Glutamatergic neuron (in vitro differentiated cells): Measurements from ENCODE around the gene SPATA25. TPM values are rescaled to one million over a fixed set of nuclear protein-coding genes. Genes with fewer than 3 reads are reported as not detected.

ENCODE experiments used
- DNase-seq: peaks from one replicate; pipeline ENCODE4 v3.0.0; 2022
- H3K27ac Mint-ChIP-seq: one replicate; pipeline ENCODE4 v1.8.0; 2020; ENCODE audit warnings: mild to moderate bottlenecking, mixed read lengths, inconsistent platforms; ENCODE audit not compliant: unreplicated experiment
- H3K27me3 Mint-ChIP-seq: one replicate; pipeline ENCODE4 v1.8.0; 2020; ENCODE audit warnings: mild to moderate bottlenecking, moderate library complexity, mixed read lengths, inconsistent platforms; ENCODE audit not compliant: unreplicated experiment
- H3K36me3 Mint-ChIP-seq: one replicate; pipeline ENCODE4 v1.8.0; 2020; ENCODE audit warnings: mild to moderate bottlenecking, mixed read lengths, inconsistent platforms; ENCODE audit not compliant: unreplicated experiment
- H3K4me1 Mint-ChIP-seq: one replicate; pipeline ENCODE4 v1.8.0; 2020; ENCODE audit warnings: mild to moderate bottlenecking, low read depth, mixed read lengths, inconsistent platforms; ENCODE audit not compliant: unreplicated experiment
- H3K4me3 Mint-ChIP-seq: one replicate; pipeline ENCODE4 v1.8.0; 2020; ENCODE audit warnings: mild to moderate bottlenecking, mixed read lengths, inconsistent platforms; ENCODE audit not compliant: unreplicated experiment
- H3K9me3 Mint-ChIP-seq: one replicate; pipeline ENCODE4 v1.8.0; 2020; ENCODE audit warnings: mild to moderate bottlenecking, moderate library complexity, mixed read lengths, inconsistent platforms; ENCODE audit not compliant: unreplicated experiment
- CTCF ChIP-seq: fragments of 200-600 bp; sonication (generic); IDR thresholded peaks from one replicate; pipeline ENCODE4 v1.5.0; 2021; ENCODE audit not compliant: partially characterized antibody, unreplicated experiment
- total RNA-seq: library from RNA; stranded (reverse); fragmentation: NEBNext Ultra II Directional; extraction: Animal tissue kit (Norgen Biotek cat#: 25700); gene quantifications from one replicate; pipeline ENCODE4 v1.2.1, GENCODE V29; 2021; ENCODE audit not compliant: unreplicated experiment

Gene SPATA25
- total RNA-seq, 1 donor from 2014 or later, result 1.2 TPM

- no peaks in the 10 kb centered on the region for H3K4me1 Mint-ChIP-seq
- TF ChIP-seq CTCF, result no peak
- H3K4me3 Mint-ChIP-seq, result no peak overlapping the region
- H3K27me3 Mint-ChIP-seq, result no peaks in the 10 kb centered on the region
- peaks cover 3% of the 10 kb centered on the region for H3K36me3 Mint-ChIP-seq
- H3K9me3 Mint-ChIP-seq, result no peaks in the 10 kb centered on the region
- no peak overlapping the region for H3K27ac Mint-ChIP-seq
- DNase-seq, result no peak
These were observed 19.6 kb downstream of the SPATA25 start for GRCh38 chr20:45867819-45868176.

- H3K4me1 Mint-ChIP-seq, result no peaks in the 10 kb centered on the region
- H3K4me3 Mint-ChIP-seq, result no peak overlapping the region
- no peak overlapping the region for H3K27ac Mint-ChIP-seq
- H3K27me3 Mint-ChIP-seq, result no peaks in the 10 kb centered on the region
- no peaks in the 10 kb centered on the region for H3K9me3 Mint-ChIP-seq
- H3K36me3 Mint-ChIP-seq, result peaks cover 2% of the 10 kb centered on the region
- no peak for DNase-seq
- no peak for TF ChIP-seq CTCF
These were observed 20.1 kb downstream of the SPATA25 start for GRCh38 chr20:45867136-45867818.

GRCh38 chr20:45866454-45866853, 21.0 kb downstream of the SPATA25 start:
- Mint-ChIP-seq H3K4me1 (no peaks in the 10 kb centered on the region), H3K27ac (no peak overlapping the region), H3K9me3 (no peaks in the 10 kb centered on the region), H3K36me3 (no peaks in the 10 kb centered on the region), H3K4me3 (no peak overlapping the region), H3K27me3 (no peaks in the 10 kb centered on the region)
- no peak for DNase-seq
- TF ChIP-seq CTCF, result no peak

- TF ChIP-seq CTCF, result no peak
- H3K4me3 Mint-ChIP-seq, result no peak overlapping the region
- no peak for DNase-seq
- no peaks in the 10 kb centered on the region for H3K9me3 Mint-ChIP-seq
- no peak overlapping the region for H3K27ac Mint-ChIP-seq
- H3K27me3 Mint-ChIP-seq, result no peaks in the 10 kb centered on the region
- no peaks in the 10 kb centered on the region for H3K36me3 Mint-ChIP-seq
- H3K4me1 Mint-ChIP-seq, result no peaks in the 10 kb centered on the region
These were observed 23.6 kb downstream of the SPATA25 start for GRCh38 chr20:45863543-45864470.
